Measurements from ENCODE around the gene RAI14.
"Not testable (repeated sequence)": the region's sequence is repeated elsewhere in the genome, so short reads cannot be mapped to it uniquely, and the experiment has no call there.

RAI14 gene

GRCh38 chr5:34770486-34770885, 114.4 kb downstream of the RAI14 start:
- DNase-seq (ENCODE audit: low spot score), result no peak

GRCh38 chr5:34771076-34771475, 114.9 kb downstream of the RAI14 start:
- no peak for DNase-seq (ENCODE audit: low spot score)

- no peak for DNase-seq (ENCODE audit: low spot score)
Observed at GRCh38 chr5:34772267-34773098, 116.4 kb downstream of the RAI14 start.

- DNase-seq (ENCODE audit: low spot score), result no peak
Observed at GRCh38 chr5:34774139-34774538, 118.0 kb downstream of the RAI14 start.

GRCh38 chr5:34774678-34775077, 118.5 kb downstream of the RAI14 start:
- DNase-seq (ENCODE audit: low spot score), result not testable (repeated sequence)

GRCh38 chr5:34775886-34776285, 119.8 kb downstream of the RAI14 start:
- no peak for DNase-seq (ENCODE audit: low spot score)

GRCh38 chr5:34778091-34778850, 122.1 kb downstream of the RAI14 start:
- DNase-seq (ENCODE audit: low spot score), result no peak

- DNase-seq (ENCODE audit: low spot score), result not testable (repeated sequence)
Observed at GRCh38 chr5:34783892-34784291, 127.8 kb downstream of the RAI14 start.

GRCh38 chr5:34787035-34787434, 130.9 kb downstream of the RAI14 start:
- DNase-seq (ENCODE audit: low spot score), result no peak

- no peak for DNase-seq (ENCODE audit: low spot score)
Observed at GRCh38 chr5:34789021-34789531, 132.9 kb downstream of the RAI14 start.

- no peak for DNase-seq (ENCODE audit: low spot score)
Observed at GRCh38 chr5:34789639-34790038, 133.5 kb downstream of the RAI14 start.

- no peak for DNase-seq (ENCODE audit: low spot score)
Observed at GRCh38 chr5:34790069-34790468, 133.9 kb downstream of the RAI14 start.

- DNase-seq (ENCODE audit: low spot score), result no peak
Observed at GRCh38 chr5:34791761-34792244, 135.7 kb downstream of the RAI14 start.

- no peak for DNase-seq (ENCODE audit: low spot score)
Observed at GRCh38 chr5:34802834-34803563, 146.9 kb downstream of the RAI14 start.

- no peak for DNase-seq (ENCODE audit: low spot score)
Observed at GRCh38 chr5:34803974-34804732, 148.0 kb downstream of the RAI14 start.

- DNase-seq (ENCODE audit: low spot score), result no peak
Observed at GRCh38 chr5:34804913-34805312, 148.8 kb downstream of the RAI14 start.

GRCh38 chr5:34806532-34806931, 150.4 kb downstream of the RAI14 start:
- no peak for DNase-seq (ENCODE audit: low spot score)

- no peak for DNase-seq (ENCODE audit: low spot score)
Observed at GRCh38 chr5:34811706-34812105, 155.6 kb downstream of the RAI14 start.

GRCh38 chr5:34813509-34813908, 157.4 kb downstream of the RAI14 start:
- no peak for DNase-seq (ENCODE audit: low spot score)

GRCh38 chr5:34817558-34818351, 161.6 kb downstream of the RAI14 start:
- no peak for DNase-seq (ENCODE audit: low spot score)

- DNase-seq (ENCODE audit: low spot score), result no peak
Observed at GRCh38 chr5:34818717-34819116, 162.6 kb downstream of the RAI14 start.

Measured in germinal center (tissue), 1 donor.